Left lobe of liver (tissue), 2 donors: ENCODE results near the gene HOXA13. TPM values are rescaled to one million over a fixed set of nuclear protein-coding genes. Genes with fewer than 3 reads are reported as not detected.

ENCODE experiments used
- ATAC-seq: fragments of 200-7000 bp; cut with Tn5 transposase; one replicate; pipeline ENCODE4 v1.9.1; 2020; ENCODE audit warnings: mild to moderate bottlenecking, moderate library complexity
- DNase-seq: peaks from one replicate; pipeline ENCODE4 v3.0.0-alpha.2; 2020; ENCODE audit warnings: low spot score
- total RNA-seq: library from RNA; stranded (reverse); gene quantifications from one replicate; pipeline ENCODE4 v1.2.1, GENCODE V29; 2021
- donor health status: DM: no; HTN: no; CAD: no; lungs with moderate emphysema.
- donor health status: DM: no; HTN: yes; CAD: no.

The HOXA13 gene
- total RNA-seq, 1 donor from 2014 or later = 0.03 TPM

DNA sequence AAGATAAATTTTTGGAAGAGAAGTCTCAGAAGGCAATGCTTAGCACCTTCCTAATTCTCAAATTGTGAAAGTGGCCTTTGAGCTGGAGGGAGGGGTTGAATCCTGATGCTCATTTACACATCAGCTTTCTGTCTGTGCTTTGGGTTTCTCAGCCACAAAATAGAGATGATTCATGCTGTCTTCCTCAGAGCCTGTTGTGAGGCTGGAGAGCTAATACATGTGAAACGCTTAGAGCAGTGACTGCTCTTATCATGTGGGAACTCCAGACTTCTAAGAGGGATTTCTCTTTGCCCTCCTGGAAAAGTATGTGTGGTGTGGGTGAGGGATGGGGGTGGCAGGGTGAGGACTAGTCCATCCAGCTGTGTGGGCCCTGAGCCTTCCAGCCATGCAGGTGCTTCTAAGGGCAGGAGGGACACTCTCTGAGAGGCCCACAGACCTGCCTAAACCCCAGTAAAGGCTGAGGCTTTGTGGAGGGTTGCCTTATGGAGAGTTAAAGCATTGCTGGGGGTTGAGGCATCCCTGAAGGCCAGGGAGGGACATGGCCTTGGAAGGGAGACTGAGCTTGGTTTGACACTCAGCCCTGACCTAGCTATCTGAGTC is 37.9 kb upstream of the HOXA13 start:
- DNase-seq = no peak
- ATAC-seq = no peak

DNA sequence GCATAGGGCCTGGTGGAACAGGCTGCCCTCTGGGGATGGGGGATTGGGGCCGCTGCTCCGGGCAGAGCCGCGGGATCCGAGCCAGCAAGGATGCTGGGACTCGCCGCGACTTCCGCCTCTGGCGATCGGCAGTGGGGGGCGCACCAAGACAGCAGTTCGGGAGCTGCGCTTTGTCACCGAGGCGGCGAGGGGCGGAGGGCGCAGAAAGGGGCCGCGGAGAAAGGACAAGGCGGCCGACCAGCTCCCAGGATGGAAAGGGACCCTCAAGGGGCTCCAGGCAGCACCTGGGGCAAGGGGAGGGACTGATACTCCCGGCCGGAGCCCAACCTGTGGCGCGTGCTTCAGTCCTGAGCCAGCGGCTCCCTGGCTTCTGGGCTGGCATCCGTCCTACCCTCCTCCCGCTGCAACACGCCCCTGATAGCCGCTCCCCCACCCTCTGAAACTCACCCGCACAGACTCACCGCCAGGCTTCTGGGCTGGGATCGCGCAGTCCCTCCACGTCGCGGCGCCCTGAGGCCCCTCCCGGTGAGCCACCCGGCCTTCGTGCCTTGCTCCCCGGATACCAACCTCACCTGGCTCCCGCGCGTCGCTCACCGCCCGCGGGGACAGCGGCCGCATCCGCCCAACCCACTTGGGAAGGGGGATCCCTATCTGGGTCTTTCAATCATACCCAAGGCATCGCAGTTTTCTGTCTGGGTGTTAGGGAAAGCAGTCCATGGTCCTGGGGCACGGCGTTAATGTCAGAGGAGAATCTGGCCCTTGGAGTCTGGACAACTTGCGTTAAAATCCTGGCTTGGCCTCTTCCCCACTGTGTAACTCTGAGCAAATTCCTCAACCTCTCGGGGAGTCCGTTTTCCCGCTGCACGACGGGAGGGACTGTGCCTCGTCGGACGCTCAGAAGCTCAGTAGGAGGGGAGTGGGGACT is 35.8 kb upstream of the HOXA13 start:
- DNase-seq (no peak), ATAC-seq (peak; percentile 79)

DNA sequence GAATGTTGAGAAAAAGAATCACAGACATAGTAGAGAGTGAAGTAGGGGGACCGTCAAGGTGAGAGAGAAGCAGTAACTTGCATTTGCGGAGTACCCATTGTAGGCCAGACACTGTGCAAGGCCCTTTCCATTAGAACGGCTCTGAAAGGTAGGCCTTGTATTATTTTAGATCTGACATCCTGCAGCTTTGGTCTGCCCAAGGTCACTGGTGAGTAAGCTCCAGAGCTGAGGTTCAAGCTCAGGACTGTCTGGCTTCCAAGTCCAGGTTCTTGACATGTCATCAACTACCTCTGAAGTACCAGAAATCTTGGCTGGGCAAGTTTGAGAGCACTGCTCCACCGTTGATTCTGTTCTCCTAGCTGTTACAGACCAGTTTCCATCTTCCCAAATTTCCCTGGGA is 29.6 kb upstream of the HOXA13 start:
- no peak for DNase-seq
- no peak for ATAC-seq

- ATAC-seq (no peak), DNase-seq (no peak)
Measured at GRCh38 chr7:27224983-27225934, 25.4 kb upstream of the HOXA13 start.

GRCh38 chr7:27223941-27224575 is 24.2 kb upstream of the HOXA13 start:
- ATAC-seq (no peak), DNase-seq (no peak)

DNA sequence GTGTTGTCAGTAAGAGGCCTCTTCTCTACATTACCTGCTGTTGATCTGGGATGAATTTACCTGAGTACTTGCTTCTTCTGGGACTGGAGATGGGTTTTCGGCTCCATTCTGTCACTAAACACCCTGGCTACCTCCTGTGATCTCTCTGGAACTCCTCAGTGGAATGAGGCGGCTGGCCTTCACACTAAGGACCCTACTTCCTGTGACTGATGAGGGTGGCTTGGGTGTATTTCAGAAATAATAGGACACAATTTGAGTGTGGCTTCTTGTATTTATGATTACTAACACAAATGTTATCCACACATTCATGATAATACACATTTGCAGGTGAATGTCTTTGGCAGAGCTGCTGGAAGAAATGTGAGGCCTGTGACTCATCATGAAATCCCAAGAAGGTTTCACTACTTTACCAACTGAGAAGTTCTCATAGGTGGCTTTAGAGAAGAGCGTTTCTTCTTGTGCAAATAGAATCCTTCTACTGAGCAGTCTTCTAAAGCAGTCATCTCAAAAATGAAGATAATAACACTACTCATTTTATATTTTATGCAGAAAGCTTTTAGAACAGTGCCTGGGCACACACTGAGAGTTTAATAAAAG is 21.4 kb upstream of the HOXA13 start:
- DNase-seq (peak; percentile 0), ATAC-seq (no peak)

DNA sequence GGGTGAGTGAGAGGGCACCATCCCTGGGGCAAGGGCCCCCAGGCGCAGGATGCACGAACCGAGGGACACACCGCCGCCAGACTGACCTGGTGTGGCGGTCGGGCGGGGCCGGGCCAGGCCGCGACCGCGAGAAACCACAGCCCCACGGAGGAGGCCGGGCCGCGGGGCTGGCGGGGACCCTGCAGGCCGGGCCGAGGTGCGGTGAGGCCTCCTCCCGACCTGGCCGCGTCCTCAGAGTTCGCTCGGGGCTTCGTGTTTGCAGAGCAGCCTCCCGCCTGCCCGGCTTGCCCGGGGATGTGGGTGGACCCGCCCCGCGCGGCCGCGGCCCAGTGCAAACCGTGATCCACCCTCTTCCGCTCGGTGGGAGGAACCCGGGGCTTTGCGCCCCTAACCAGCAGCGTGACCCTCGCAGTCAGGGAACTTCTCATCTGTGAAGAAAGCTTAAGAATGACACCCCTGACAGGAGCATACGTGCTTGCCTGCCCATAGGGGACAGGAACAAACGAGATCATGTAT is 20.6 kb upstream of the HOXA13 start:
- no peak for ATAC-seq

GRCh38 chr7:27219821-27220220 is 19.9 kb upstream of the HOXA13 start:
- DNase-seq (no peak), ATAC-seq (no peak)

More for the DNA sequence above, 20.6 kb upstream of the HOXA13 start:
- peak; percentile 28 for DNase-seq

DNA sequence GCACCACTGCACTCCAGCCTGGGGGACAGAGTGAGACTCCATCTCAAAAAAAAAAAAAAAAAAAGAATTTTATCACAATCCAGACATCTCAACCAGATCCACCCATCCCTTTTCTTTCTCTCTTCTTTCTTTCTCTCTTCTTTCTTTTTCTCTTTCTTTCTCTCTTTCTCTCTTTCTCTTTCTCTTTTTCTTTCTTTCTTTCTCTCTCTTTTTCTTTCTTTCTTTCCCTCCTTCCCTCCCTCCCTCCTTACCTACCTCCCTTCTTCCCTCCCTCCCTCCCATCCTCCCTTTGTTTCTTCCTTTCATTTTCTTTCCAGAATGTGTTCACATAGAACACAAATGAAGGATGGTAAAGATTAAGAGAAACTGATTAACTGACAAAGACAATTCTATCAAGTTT is 18.1 kb upstream of the HOXA13 start:
- ATAC-seq (no peak), DNase-seq (no peak)

- no peak for DNase-seq
- no peak for ATAC-seq
Measured at GRCh38 chr7:27215356-27215755, 15.5 kb upstream of the HOXA13 start.

- ATAC-seq (no peak), DNase-seq (no peak)
Measured at GRCh38 chr7:27214239-27214950, 14.5 kb upstream of the HOXA13 start.

DNA sequence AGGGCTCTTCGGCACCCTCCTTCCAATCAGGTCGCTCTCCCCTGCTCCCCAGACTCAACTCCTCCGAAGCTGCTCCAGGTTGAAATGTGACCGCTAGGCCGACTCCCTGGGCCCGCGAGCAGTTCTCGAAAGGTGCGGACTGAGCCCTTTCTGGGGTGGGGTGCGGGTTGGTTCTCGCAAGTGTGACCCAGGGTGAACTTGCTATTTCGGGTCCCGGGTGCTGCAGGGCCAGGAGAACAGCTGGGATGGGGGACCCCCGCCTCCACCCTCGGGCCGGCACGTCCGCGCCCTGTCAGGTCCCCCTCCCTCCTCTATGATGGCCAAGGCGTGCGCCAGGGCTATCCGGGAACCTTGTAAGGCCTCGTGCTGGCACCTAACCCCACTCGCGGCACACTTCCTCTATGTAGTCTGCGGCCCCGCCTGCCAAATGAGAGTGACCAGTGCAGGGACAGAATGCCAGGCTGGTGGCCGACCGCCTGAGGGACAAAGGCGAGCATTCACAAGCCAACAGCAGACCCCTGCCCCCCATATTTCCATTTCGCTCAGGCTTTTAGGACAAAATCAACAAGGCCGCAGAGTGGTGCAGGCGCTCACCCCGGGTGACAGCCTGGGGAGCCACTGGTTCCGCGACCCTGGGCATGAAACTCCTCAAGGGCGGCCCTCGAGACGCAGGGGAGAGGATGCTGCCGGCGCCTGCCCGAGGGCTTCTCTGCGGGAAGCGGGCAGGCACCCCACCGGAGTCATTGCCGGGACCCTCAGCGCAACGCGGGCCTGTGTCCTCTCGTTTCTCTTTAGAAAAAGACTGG is 13.7 kb upstream of the HOXA13 start:
- DNase-seq (no peak), ATAC-seq (no peak)

- no peak for DNase-seq
- no peak for ATAC-seq
Measured at GRCh38 chr7:27212497-27213432, 12.9 kb upstream of the HOXA13 start.

GRCh38 chr7:27211764-27212204 is 11.9 kb upstream of the HOXA13 start:
- DNase-seq = no peak
- ATAC-seq = no peak

- no peak for DNase-seq
- peak; percentile 7 for ATAC-seq
Measured at GRCh38 chr7:27211084-27211446, 11.2 kb upstream of the HOXA13 start.

DNA sequence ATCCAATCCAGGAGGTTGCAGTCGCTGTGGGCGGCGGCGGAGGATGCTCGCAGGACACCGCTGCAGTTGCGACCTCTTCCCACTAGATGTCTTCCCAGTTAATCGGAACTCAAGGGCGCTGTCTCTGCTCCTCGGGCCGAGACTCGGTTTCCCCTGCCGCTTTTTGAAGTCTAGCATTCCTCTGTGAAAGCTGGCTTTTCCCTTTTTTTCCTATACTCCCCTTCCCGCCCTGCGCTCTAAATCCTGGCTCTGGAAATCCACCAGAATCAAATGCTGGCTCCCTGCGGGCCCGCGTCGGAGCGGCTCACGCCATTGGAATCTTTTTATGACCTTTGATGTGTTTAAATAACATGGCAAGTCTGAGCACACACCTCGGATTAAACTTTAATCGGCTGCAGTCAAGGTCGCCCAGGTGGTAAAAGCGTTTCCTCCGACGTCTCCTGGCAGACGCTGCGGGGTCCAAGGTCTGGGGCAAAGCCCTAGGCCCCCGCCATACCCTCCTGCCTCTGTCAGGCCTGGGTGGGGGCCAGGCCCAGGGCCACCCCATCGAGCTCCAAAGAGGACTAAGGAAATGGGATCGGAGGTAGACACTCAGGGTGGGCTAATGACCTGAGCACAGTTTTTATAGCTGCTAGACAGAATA is 10.7 kb upstream of the HOXA13 start:
- peak; percentile 90 for ATAC-seq
- peak; percentile 72 for DNase-seq

DNA sequence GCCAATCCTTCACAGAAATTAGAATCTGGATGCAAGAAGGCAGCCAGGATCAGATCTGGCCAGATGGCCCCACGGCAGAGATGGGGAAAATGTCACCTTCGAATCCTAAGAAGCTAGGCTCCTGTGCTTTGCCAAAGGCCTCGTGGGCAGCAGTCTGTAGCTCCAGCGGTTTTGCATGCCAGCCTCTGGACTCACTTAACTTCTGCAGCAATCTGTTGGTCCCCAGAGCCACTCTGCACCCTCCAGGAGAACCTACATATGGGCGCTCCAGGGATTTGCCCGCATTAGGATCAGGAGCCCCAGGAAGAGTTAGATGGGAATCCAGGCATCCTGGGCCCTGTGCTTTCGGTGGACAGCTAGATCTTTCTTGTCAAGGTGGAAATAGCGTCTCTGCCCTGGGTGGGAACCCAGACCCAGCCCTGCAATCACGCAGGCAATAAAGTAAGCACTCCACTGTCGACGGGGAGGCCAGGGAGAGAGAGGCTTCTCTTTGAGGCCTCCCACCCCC is 10.1 kb upstream of the HOXA13 start:
- ATAC-seq (no peak), DNase-seq (no peak)
